ENCODE measurements around the gene SLC7A5. TPM values are rescaled to one million over a fixed set of nuclear protein-coding genes. Genes with fewer than 3 reads are reported as not detected.

Gene SLC7A5
- total and polyA plus RNA-seq, 2 of the 13 experiments (the other 11 are each of a cell fraction or from before 2014, with no cell fraction given): 79.6 to 155 TPM

DNA sequence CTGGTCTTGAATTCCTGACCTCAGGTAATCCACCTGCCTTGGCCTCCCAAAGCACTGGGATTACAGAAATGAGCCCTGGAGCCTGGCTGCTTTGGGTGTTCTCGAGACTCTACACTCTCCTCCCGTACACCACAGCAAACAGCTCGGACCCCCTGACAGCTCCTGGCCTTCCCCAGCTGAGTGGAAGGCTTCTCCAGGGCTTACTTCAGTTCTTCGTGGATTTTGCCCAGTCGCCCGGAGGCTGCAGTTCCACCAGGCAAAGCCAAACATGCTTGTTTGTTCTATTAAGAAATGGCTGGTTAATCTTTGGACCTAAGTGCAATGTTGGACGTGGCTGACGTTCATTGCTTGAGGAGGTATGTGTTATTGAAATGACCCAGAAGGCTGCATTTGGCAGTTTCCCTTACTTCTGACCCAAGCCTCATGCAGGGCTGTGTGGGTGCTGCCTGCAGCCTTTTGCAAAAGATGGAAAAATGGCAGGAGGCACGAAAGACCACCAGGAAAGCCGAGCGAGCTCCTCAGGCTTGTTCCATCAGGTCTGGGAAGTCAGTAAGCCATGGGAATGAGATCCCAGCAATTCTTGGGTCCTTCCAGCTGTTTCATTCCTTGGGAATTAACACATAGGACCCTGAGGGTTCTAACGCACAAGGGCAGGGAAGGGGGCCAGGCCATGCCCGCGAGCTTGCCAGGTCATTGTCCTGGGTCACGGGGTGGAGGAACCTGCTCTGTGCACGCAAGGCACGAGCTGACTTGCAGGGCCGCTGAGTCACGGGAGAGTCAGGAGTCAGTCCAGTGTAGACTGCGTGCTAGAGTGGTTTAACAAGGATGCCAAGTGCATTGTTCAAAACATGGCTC, 79.6 kb downstream of the SLC7A5 start (continued):
- TF ChIP-seq NR2F1 (CRISPR knock-in tag; IDR thresholded peaks at IDR 0.05): peak in 1 of 2 experiments; percentile 7; a peak in 2 of 4 replicates
- TF ChIP-seq KLF6 (CRISPR knock-in tag; IDR thresholded peaks at IDR 0.05): peak; percentile 69; the same call in 1 of the 2 replicates
- peak; percentile 85; the same call in 1 of the 2 replicates for TF ChIP-seq ZC3H4 (CRISPR knock-in tag; IDR thresholded peaks at IDR 0.05; ENCODE audit: borderline replicate concordance)
- TF ChIP-seq POLR2G (IDR thresholded peaks at IDR 0.05; ENCODE audit: low read depth, low read length): peak; percentile 82
- no peak for TF ChIP-seq ZBTB3 (CRISPR knock-in tag; IDR thresholded peaks at IDR 0.05; ENCODE audit: borderline replicate concordance, low read depth)
- no peak for TF ChIP-seq NPAS2 (CRISPR knock-in tag; IDR thresholded peaks at IDR 0.05; ENCODE audit: borderline replicate concordance)
- TF ChIP-seq, protein P1, sequence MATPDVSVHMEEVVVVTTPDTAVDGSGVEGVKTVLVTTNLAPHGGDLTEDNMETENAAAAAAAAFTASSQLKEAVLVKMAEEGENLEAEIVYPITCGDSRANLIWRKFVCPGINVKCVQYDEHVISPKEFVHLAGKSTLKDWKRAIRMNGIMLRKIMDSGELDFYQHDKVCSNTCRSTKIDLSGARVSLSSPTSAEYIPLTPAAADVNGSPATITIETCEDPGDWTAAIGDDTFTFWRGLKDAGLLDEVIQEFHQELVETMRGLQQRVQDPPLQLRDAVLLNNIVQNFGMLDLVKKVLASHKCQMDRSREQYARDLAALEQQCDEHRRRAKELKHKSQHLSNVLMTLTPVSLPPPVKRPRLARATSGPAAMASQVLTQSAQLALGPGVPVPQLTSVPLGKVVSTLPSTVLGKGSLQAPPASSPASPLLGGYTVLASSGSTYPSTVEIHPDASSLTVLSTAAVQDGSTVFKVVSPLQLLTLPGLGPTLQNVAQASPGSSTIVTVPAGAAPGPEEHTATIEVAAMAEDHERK (CRISPR knock-in tag; IDR thresholded peaks at IDR 0.05; ENCODE audit: low read depth): no peak
- peak; percentile 88 for TF ChIP-seq ZNF12 (CRISPR knock-in tag; IDR thresholded peaks at IDR 0.05)
- peak; percentile 92 for TF ChIP-seq HMG20A (CRISPR knock-in tag; IDR thresholded peaks at IDR 0.05; ENCODE audit: borderline replicate concordance)
- no peak for TF ChIP-seq ZNF749 (CRISPR knock-in tag; IDR thresholded peaks at IDR 0.05; ENCODE audit: borderline replicate concordance)
- peak; percentile 73; the same call in 1 of the 2 replicates for TF ChIP-seq ZNF816 (CRISPR knock-in tag; IDR thresholded peaks at IDR 0.05; ENCODE audit: borderline replicate concordance)
- no peak for TF ChIP-seq SRY (CRISPR knock-in tag; IDR thresholded peaks at IDR 0.05)
- no peak for TF ChIP-seq GPN1 (CRISPR knock-in tag; IDR thresholded peaks at IDR 0.05; ENCODE audit: borderline replicate concordance)
- TF ChIP-seq NFE2L1 (CRISPR knock-in tag; IDR thresholded peaks at IDR 0.05; ENCODE audit: borderline replicate concordance): 0 out of 2 replicates have a peak, but pooled peaks have one; percentile 69
- peak; percentile 41; the same call in 1 of the 2 replicates for TF ChIP-seq ETV5 (CRISPR knock-in tag; IDR thresholded peaks at IDR 0.05; ENCODE audit: borderline replicate concordance)
- peak; percentile 53; the same call in 1 of the 2 replicates for TF ChIP-seq RNF2 (conservative IDR thresholded peaks at IDR 0.05; ENCODE audit: low read depth)
- peak; percentile 81; the same call in 1 of the 2 replicates for TF ChIP-seq MXD4 (CRISPR knock-in tag; IDR thresholded peaks at IDR 0.05)
- TF ChIP-seq ZSCAN21 (CRISPR knock-in tag; IDR thresholded peaks at IDR 0.05; ENCODE audit: borderline replicate concordance): no peak
- TF ChIP-seq, protein P2, sequence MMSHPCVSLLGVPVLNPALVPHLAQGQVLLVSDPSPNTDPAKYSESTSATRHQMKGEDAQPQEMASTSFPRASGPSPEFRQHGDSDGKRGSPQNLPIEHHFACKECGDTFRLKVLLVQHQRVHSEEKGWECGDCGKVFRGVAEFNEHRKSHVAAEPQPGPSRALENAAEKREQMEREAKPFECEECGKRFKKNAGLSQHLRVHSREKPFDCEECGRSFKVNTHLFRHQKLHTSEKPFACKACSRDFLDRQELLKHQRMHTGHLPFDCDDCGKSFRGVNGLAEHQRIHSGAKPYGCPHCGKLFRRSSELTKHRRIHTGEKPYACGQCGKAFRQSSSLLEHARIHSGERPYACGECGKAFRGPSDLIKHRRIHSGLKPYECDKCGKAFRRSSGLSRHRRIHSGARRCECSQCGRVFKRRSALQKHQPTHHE (CRISPR knock-in tag; IDR thresholded peaks at IDR 0.05; ENCODE audit: borderline replicate concordance): 0 out of 2 replicates have a peak, but pooled peaks have one; percentile 45
- TF ChIP-seq ZNF225 (CRISPR knock-in tag; IDR thresholded peaks at IDR 0.05): peak; percentile 40; the same call in 1 of the 2 replicates
- peak in 1 of 2 experiments; percentile 85; a peak in 2 of 4 replicates for TF ChIP-seq KLF16 (CRISPR knock-in tag; IDR thresholded peaks at IDR 0.05)
- peak; percentile 66 for TF ChIP-seq KAT7 (CRISPR knock-in tag; IDR thresholded peaks at IDR 0.05; ENCODE audit: borderline replicate concordance)
- TF ChIP-seq SALL1 (CRISPR knock-in tag; IDR thresholded peaks at IDR 0.05): peak; percentile 97
- TF ChIP-seq, protein P3, sequence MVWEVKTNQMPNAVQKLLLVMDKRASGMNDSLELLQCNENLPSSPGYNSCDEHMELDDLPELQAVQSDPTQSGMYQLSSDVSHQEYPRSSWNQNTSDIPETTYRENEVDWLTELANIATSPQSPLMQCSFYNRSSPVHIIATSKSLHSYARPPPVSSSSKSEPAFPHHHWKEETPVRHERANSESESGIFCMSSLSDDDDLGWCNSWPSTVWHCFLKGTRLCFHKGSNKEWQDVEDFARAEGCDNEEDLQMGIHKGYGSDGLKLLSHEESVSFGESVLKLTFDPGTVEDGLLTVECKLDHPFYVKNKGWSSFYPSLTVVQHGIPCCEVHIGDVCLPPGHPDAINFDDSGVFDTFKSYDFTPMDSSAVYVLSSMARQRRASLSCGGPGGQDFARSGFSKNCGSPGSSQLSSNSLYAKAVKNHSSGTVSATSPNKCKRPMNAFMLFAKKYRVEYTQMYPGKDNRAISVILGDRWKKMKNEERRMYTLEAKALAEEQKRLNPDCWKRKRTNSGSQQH (CRISPR knock-in tag; IDR thresholded peaks at IDR 0.05; ENCODE audit: low read depth): 0 out of 2 replicates have a peak, but pooled peaks have one; percentile 27
- 0 out of 2 replicates have a peak, but pooled peaks have one; percentile 29 for TF ChIP-seq ZNF3 (CRISPR knock-in tag; IDR thresholded peaks at IDR 0.05)
- TF ChIP-seq RFX5 (IDR thresholded peaks at IDR 0.05; ENCODE audit: low read depth, low read length): no peak
